IPS-20b (cell line): ENCODE data around the gene EMID1.

Experiments
- H3K27ac ChIP-seq: one replicate; pipeline ENCODE4 v1.5.1; 2013; ENCODE audit warnings: low read length
- H3K27me3 ChIP-seq: 2 replicates; pipeline ENCODE4 v1.6.1; 2013; ENCODE audit warnings: mild to moderate bottlenecking, low read length, inconsistent platforms; ENCODE audit not compliant: insufficient read depth
- H3K36me3 ChIP-seq: 2 replicates; pipeline ENCODE4 v1.6.1; 2013; ENCODE audit warnings: low read depth, mild to moderate bottlenecking, inconsistent platforms, low read length, moderate library complexity; ENCODE audit not compliant: insufficient read depth
- H3K4me1 ChIP-seq: 2 replicates; pipeline ENCODE4 v1.6.1; 2013; ENCODE audit warnings: mild to moderate bottlenecking, control low read depth, inconsistent platforms, low read length, moderate library complexity; ENCODE audit not compliant: insufficient read depth
- H3K4me3 ChIP-seq: 2 replicates; pipeline ENCODE4 v1.5.1; 2013; ENCODE audit warnings: mild to moderate bottlenecking, low read length, inconsistent platforms
- H3K9ac ChIP-seq: 2 replicates; pipeline ENCODE4 v1.6.1; 2013; ENCODE audit warnings: low read depth, mild to moderate bottlenecking, inconsistent platforms, low read length, moderate library complexity
- H3K9me3 ChIP-seq: 2 replicates; pipeline ENCODE4 v1.6.1; 2013; ENCODE audit warnings: mild to moderate bottlenecking, low read depth, low read length, inconsistent platforms; ENCODE audit not compliant: insufficient read depth

EMID1 gene

GRCh38 chr22:29172216-29172615, 33.5 kb upstream of the EMID1 start:
- Histone ChIP-seq H3K4me3 (no peak overlapping the region), H3K27ac (no peak overlapping the region), H3K36me3 (no peaks in the 10 kb centered on the region), H3K27me3 (no peaks in the 10 kb centered on the region), H3K9ac (no peak overlapping the region), H3K9me3 (peaks cover 8% of the 10 kb centered on the region), H3K4me1 (no peaks in the 10 kb centered on the region)

GRCh38 chr22:29175312-29175835, 30.3 kb upstream of the EMID1 start:
- no peak overlapping the region for H3K27ac ChIP-seq
- no peaks in the 10 kb centered on the region for H3K4me1 ChIP-seq
- H3K9ac ChIP-seq: no peak overlapping the region
- H3K4me3 ChIP-seq: no peak overlapping the region
- H3K9me3 ChIP-seq: peaks cover 8% of the 10 kb centered on the region
- no peaks in the 10 kb centered on the region for H3K27me3 ChIP-seq
- no peaks in the 10 kb centered on the region for H3K36me3 ChIP-seq

GRCh38 chr22:29183971-29184848, 21.5 kb upstream of the EMID1 start:
- H3K9me3 ChIP-seq: no peaks in the 10 kb centered on the region
- no peak overlapping the region for H3K27ac ChIP-seq
- no peaks in the 10 kb centered on the region for H3K27me3 ChIP-seq
- no peak overlapping the region for H3K4me3 ChIP-seq
- peaks cover 5% of the 10 kb centered on the region; the same call in 1 of the 2 replicates for H3K4me1 ChIP-seq
- no peak overlapping the region for H3K9ac ChIP-seq
- no peaks in the 10 kb centered on the region for H3K36me3 ChIP-seq

GRCh38 chr22:29184849-29185490, 20.7 kb upstream of the EMID1 start:
- no peak overlapping the region for H3K4me3 ChIP-seq
- H3K9ac ChIP-seq: no peak overlapping the region
- H3K27ac ChIP-seq: no peak overlapping the region
- no peaks in the 10 kb centered on the region for H3K9me3 ChIP-seq
- H3K36me3 ChIP-seq: no peaks in the 10 kb centered on the region
- no peaks in the 10 kb centered on the region for H3K27me3 ChIP-seq
- peaks cover 5% of the 10 kb centered on the region; the same call in 1 of the 2 replicates for H3K4me1 ChIP-seq

GRCh38 chr22:29186302-29186701, 19.4 kb upstream of the EMID1 start:
- H3K4me1 ChIP-seq: peaks cover 5% of the 10 kb centered on the region; the same call in 1 of the 2 replicates
- no peak overlapping the region for H3K4me3 ChIP-seq
- no peak overlapping the region for H3K9ac ChIP-seq
- no peaks in the 10 kb centered on the region for H3K27me3 ChIP-seq
- H3K36me3 ChIP-seq: no peaks in the 10 kb centered on the region
- no peaks in the 10 kb centered on the region for H3K9me3 ChIP-seq
- H3K27ac ChIP-seq: no peak overlapping the region

GRCh38 chr22:29187831-29188230, 17.9 kb upstream of the EMID1 start:
- Histone ChIP-seq H3K4me1 (peaks cover 5% of the 10 kb centered on the region; the same call in 1 of the 2 replicates), H3K36me3 (no peaks in the 10 kb centered on the region), H3K9me3 (no peaks in the 10 kb centered on the region), H3K9ac (no peak overlapping the region), H3K27me3 (no peaks in the 10 kb centered on the region), H3K27ac (no peak overlapping the region), H3K4me3 (no peak overlapping the region)

- no peaks in the 10 kb centered on the region for H3K9me3 ChIP-seq
- H3K27ac ChIP-seq: no peak overlapping the region
- H3K36me3 ChIP-seq: no peaks in the 10 kb centered on the region
- H3K27me3 ChIP-seq: no peaks in the 10 kb centered on the region
- H3K9ac ChIP-seq: no peak overlapping the region
- H3K4me3 ChIP-seq: no peak overlapping the region
- no peaks in the 10 kb centered on the region; the same call in 1 of the 2 replicates for H3K4me1 ChIP-seq
These were observed 15.6 kb upstream of the EMID1 start for GRCh38 chr22:29190051-29190450.

- H3K27ac ChIP-seq: no peak overlapping the region
- H3K27me3 ChIP-seq: no peaks in the 10 kb centered on the region
- H3K9ac ChIP-seq: no peak overlapping the region
- no peaks in the 10 kb centered on the region for H3K4me1 ChIP-seq
- H3K9me3 ChIP-seq: no peaks in the 10 kb centered on the region
- no peaks in the 10 kb centered on the region for H3K36me3 ChIP-seq
- H3K4me3 ChIP-seq: no peak overlapping the region
These were observed 14.8 kb upstream of the EMID1 start for GRCh38 chr22:29190918-29191317.

- H3K4me3 ChIP-seq: no peak overlapping the region
- no peaks in the 10 kb centered on the region for H3K9me3 ChIP-seq
- no peaks in the 10 kb centered on the region for H3K27me3 ChIP-seq
- no peak overlapping the region for H3K9ac ChIP-seq
- no peaks in the 10 kb centered on the region for H3K36me3 ChIP-seq
- H3K27ac ChIP-seq: no peak overlapping the region
- no peaks in the 10 kb centered on the region for H3K4me1 ChIP-seq
These were observed 12.7 kb upstream of the EMID1 start for GRCh38 chr22:29193021-29193420.

GRCh38 chr22:29194184-29194583, 11.5 kb upstream of the EMID1 start:
- Histone ChIP-seq H3K4me1 (no peaks in the 10 kb centered on the region), H3K27ac (no peak overlapping the region), H3K9me3 (no peaks in the 10 kb centered on the region), H3K4me3 (no peak overlapping the region), H3K9ac (no peak overlapping the region), H3K27me3 (no peaks in the 10 kb centered on the region), H3K36me3 (no peaks in the 10 kb centered on the region)

GRCh38 chr22:29195118-29195963, 10.4 kb upstream of the EMID1 start:
- Histone ChIP-seq H3K36me3 (no peaks in the 10 kb centered on the region), H3K27me3 (no peaks in the 10 kb centered on the region), H3K9me3 (no peaks in the 10 kb centered on the region), H3K9ac (no peak overlapping the region), H3K27ac (no peak overlapping the region), H3K4me1 (no peaks in the 10 kb centered on the region), H3K4me3 (no peak overlapping the region)
